DND-41 (cell line): ENCODE results near the gene CD22.

ENCODE experiments used
- ATAC-seq: fragments of 200-7000 bp; cut with Tn5 transposase; 3 replicates; pipeline ENCODE4 v1.9.1; 2021; ENCODE audit warnings: low read depth; ENCODE audit not compliant: insufficient read depth
- DNase-seq: peaks from one replicate; pipeline ENCODE4 v3.0.0-alpha.2; 2020
- H2AFZ ChIP-seq: 2 replicates; pipeline ENCODE4 v1.6.0; 2012; ENCODE audit warnings: low read depth, low read length
- H3K27ac ChIP-seq: 2 replicates; pipeline ENCODE4 v1.5.1; 2012; ENCODE audit warnings: low read length, inconsistent platforms
- H3K27me3 ChIP-seq: fragments of 200-600 bp; sonication (generic); 2 replicates; pipeline ENCODE4 v1.6.0; 2012; ENCODE audit warnings: low read length, mild to moderate bottlenecking, inconsistent platforms; ENCODE audit not compliant: insufficient read depth, poor library complexity
- H3K36me3 ChIP-seq: 2 replicates; pipeline ENCODE4 v1.5.1; 2012; ENCODE audit warnings: low read length, inconsistent platforms; ENCODE audit not compliant: insufficient read depth
- H3K4me1 ChIP-seq: 2 replicates; pipeline ENCODE4 v1.5.1; 2012; ENCODE audit warnings: mild to moderate bottlenecking, low read length; ENCODE audit not compliant: insufficient read depth
- H3K4me2 ChIP-seq: 2 replicates; pipeline ENCODE4 v1.6.0; 2012; ENCODE audit warnings: mild to moderate bottlenecking, moderate library complexity, low read length, inconsistent platforms; ENCODE audit not compliant: insufficient read depth
- H3K4me3 ChIP-seq, 2 experiments: fragments of 200-600 bp in 1 of 2; shearing (Covaris generic) in 1 of 2; 2 replicates each; pipeline ENCODE4 v1.5.1; 2012 to 2016; ENCODE audit warnings: inconsistent platforms in 2 of 2, low read length in 2 of 2, mild to moderate bottlenecking in 2 of 2, low read depth in 1 of 2, moderate library complexity in 1 of 2
- H3K79me2 ChIP-seq: 2 replicates; pipeline ENCODE4 v1.6.0; 2012; ENCODE audit warnings: low read length, inconsistent platforms; ENCODE audit not compliant: insufficient read depth
- H3K9ac ChIP-seq: 2 replicates; pipeline ENCODE4 v1.6.0; 2012; ENCODE audit warnings: low read depth, mild to moderate bottlenecking, inconsistent platforms, low read length, moderate library complexity
- H3K9me3 ChIP-seq: 2 replicates; pipeline ENCODE4 v1.5.1; 2012; ENCODE audit warnings: low read length, moderate library complexity, mild to moderate bottlenecking, inconsistent platforms; ENCODE audit not compliant: insufficient read depth, severe bottlenecking
- H4K20me1 ChIP-seq: 2 replicates; pipeline ENCODE4 v1.6.0; 2012; ENCODE audit warnings: low read length; ENCODE audit not compliant: insufficient read depth
- CTCF ChIP-seq: IDR thresholded peaks from 2 replicates; pipeline ENCODE4 v1.5.1; 2012; ENCODE audit warnings: borderline replicate concordance, low read length, moderate library complexity, mild to moderate bottlenecking; ENCODE audit not compliant: poor library complexity, severe bottlenecking; ENCODE audit errors: extremely low read depth
- EZH2 ChIP-seq: IDR thresholded peaks from 3 replicates; pipeline ENCODE4 v1.6.1; 2012; ENCODE audit warnings: borderline replicate concordance, low read depth, mild to moderate bottlenecking, moderate library complexity, low read length, inconsistent platforms; ENCODE audit not compliant: severe bottlenecking

The CD22 gene

GRCh38 chr19:35300339-35300649 is 28.7 kb upstream of the CD22 start:
- Histone ChIP-seq H4K20me1 (peaks cover 17% of the 10 kb centered on the region), H3K79me2 (no peaks in the 10 kb centered on the region), H3K36me3 (no peaks in the 10 kb centered on the region), H3K27ac (no peak overlapping the region), H3K9me3 (no peaks in the 10 kb centered on the region), H3K4me3 (no peak overlapping the region), H3K4me1 (no peaks in the 10 kb centered on the region), H3K4me2 (no peak overlapping the region), H3K27me3 (no peaks in the 10 kb centered on the region), H2AFZ (no peak overlapping the region), H3K9ac (no peak overlapping the region)
- ATAC-seq (no peak), DNase-seq (no peak)
- TF ChIP-seq CTCF = no peak
- no peak for TF ChIP-seq EZH2

- H3K4me1 ChIP-seq = no peaks in the 10 kb centered on the region
Measured at GRCh38 chr19:35301961-35302360, 27.0 kb upstream of the CD22 start.

GRCh38 chr19:35302446-35302845 is 26.5 kb upstream of the CD22 start:
- H3K27ac ChIP-seq = no peak overlapping the region
- no peak overlapping the region for H3K4me2 ChIP-seq
- DNase-seq (no peak), ATAC-seq (no peak)
- H3K36me3 ChIP-seq = no peaks in the 10 kb centered on the region
- H3K9ac ChIP-seq = no peak overlapping the region
- H3K27me3 ChIP-seq = no peaks in the 10 kb centered on the region
- H3K9me3 ChIP-seq = no peaks in the 10 kb centered on the region
- H4K20me1 ChIP-seq = peaks cover 12% of the 10 kb centered on the region; the same call in 1 of the 2 replicates
- no peaks in the 10 kb centered on the region for H3K79me2 ChIP-seq
- no peak for TF ChIP-seq CTCF
- TF ChIP-seq EZH2 = no peak
- no peak overlapping the region for H3K4me3 ChIP-seq
- no peaks in the 10 kb centered on the region for H3K4me1 ChIP-seq
- H2AFZ ChIP-seq = no peak overlapping the region

More at GRCh38 chr19:35301961-35302360, 27.0 kb upstream of the CD22 start:
- no peak overlapping the region for H3K9ac ChIP-seq
- no peak overlapping the region for H3K4me2 ChIP-seq
- DNase-seq = no peak
- H3K27ac ChIP-seq = no peak overlapping the region
- H3K27me3 ChIP-seq = no peaks in the 10 kb centered on the region
- no peaks in the 10 kb centered on the region for H3K9me3 ChIP-seq
- H2AFZ ChIP-seq = no peak overlapping the region
- H3K36me3 ChIP-seq = no peaks in the 10 kb centered on the region
- ATAC-seq = no peak
- no peaks in the 10 kb centered on the region for H3K79me2 ChIP-seq
- no peak for TF ChIP-seq EZH2
- no peak for TF ChIP-seq CTCF
- H3K4me3 ChIP-seq = no peak overlapping the region
- peaks cover 17% of the 10 kb centered on the region; the same call in 1 of the 2 replicates for H4K20me1 ChIP-seq

GRCh38 chr19:35303357-35303915 is 25.6 kb upstream of the CD22 start:
- TF ChIP-seq CTCF (no peak), EZH2 (no peak)
- Histone ChIP-seq H3K4me2 (no peak overlapping the region), H4K20me1 (peaks cover 3% of the 10 kb centered on the region; the same call in 1 of the 2 replicates), H3K4me3 (no peak overlapping the region), H2AFZ (no peak overlapping the region), H3K27ac (no peak overlapping the region), H3K4me1 (no peaks in the 10 kb centered on the region), H3K9ac (no peak overlapping the region), H3K79me2 (no peaks in the 10 kb centered on the region), H3K36me3 (no peaks in the 10 kb centered on the region), H3K27me3 (no peaks in the 10 kb centered on the region), H3K9me3 (no peaks in the 10 kb centered on the region)
- no peak for DNase-seq
- ATAC-seq = no peak
